Astrocyte of the cerebellum (primary cell): ENCODE measurements around the gene ADGRB3.
A peak's percentile ranks its signal among the peaks of the same experiment; 100 is the strongest.

Source experiments
- DNase-seq: peaks from one replicate; pipeline ENCODE4 v3.0.0-alpha.2; 2011; ENCODE audit warnings: low read depth
- H3K4me3 ChIP-seq: 2 replicates; pipeline ENCODE4 v1.5.1; 2011; ENCODE audit warnings: mild to moderate bottlenecking, low read depth, low read length, moderate library complexity
- CTCF ChIP-seq: IDR thresholded peaks from 2 replicates; pipeline ENCODE4 v1.5.1; 2012; ENCODE audit warnings: low read length, low read depth, moderate library complexity, mild to moderate bottlenecking; ENCODE audit errors: missing control alignments
- in situ Hi-C: cut with HindIII; loops from 2 replicates; pipeline ENCODE4 v1.10.0; 2017; ENCODE audit warnings: low sequenced_read_pairs

ADGRB3 gene

GRCh38 chr6:68637071-68637470 is 2.0 kb downstream of the ADGRB3 start:
- H3K4me3 ChIP-seq = no peak overlapping the region
- in situ Hi-C loops = no loop called here
- no peak for TF ChIP-seq CTCF

GRCh38 chr6:68637782-68638181 is 2.7 kb downstream of the ADGRB3 start:
- in situ Hi-C loops = no loop called here
- TF ChIP-seq CTCF = no peak
- H3K4me3 ChIP-seq = no peak overlapping the region
- no peak for DNase-seq

More at GRCh38 chr6:68637071-68637470, 2.0 kb downstream of the ADGRB3 start:
- no peak for DNase-seq

- peak; percentile 67 for TF ChIP-seq CTCF
- DNase-seq = peak; percentile 49
- no peak overlapping the region for H3K4me3 ChIP-seq
- in situ Hi-C loops = no loop called here
Observed at GRCh38 chr6:68638230-68638900, 3.3 kb downstream of the ADGRB3 start.

GRCh38 chr6:68639211-68639610 is 4.1 kb downstream of the ADGRB3 start:
- no peak for DNase-seq
- in situ Hi-C loops = no loop called here
- no peak overlapping the region for H3K4me3 ChIP-seq
- no peak for TF ChIP-seq CTCF

- no peak for TF ChIP-seq CTCF
- DNase-seq = no peak
- in situ Hi-C loops = no loop called here
- H3K4me3 ChIP-seq = peak overlapping the region; percentile 26
Observed at GRCh38 chr6:68639826-68640490, 4.9 kb downstream of the ADGRB3 start.

GRCh38 chr6:68640491-68640835 is 5.4 kb downstream of the ADGRB3 start:
- DNase-seq = no peak
- H3K4me3 ChIP-seq = peak overlapping the region; percentile 26
- in situ Hi-C loops = no loop called here
- no peak for TF ChIP-seq CTCF
